HG02870 (cell line): Measurements from ENCODE around the gene ATP6V1B1.

Experiments
- ATAC-seq: cut with Tn5 transposase; IDR thresholded peaks from one replicate; pipeline ENCODE4 v1.9.1; 2021; ENCODE audit warnings: mild to moderate bottlenecking, moderate library complexity; ENCODE audit not compliant: unreplicated experiment

The ATP6V1B1 gene

DNA sequence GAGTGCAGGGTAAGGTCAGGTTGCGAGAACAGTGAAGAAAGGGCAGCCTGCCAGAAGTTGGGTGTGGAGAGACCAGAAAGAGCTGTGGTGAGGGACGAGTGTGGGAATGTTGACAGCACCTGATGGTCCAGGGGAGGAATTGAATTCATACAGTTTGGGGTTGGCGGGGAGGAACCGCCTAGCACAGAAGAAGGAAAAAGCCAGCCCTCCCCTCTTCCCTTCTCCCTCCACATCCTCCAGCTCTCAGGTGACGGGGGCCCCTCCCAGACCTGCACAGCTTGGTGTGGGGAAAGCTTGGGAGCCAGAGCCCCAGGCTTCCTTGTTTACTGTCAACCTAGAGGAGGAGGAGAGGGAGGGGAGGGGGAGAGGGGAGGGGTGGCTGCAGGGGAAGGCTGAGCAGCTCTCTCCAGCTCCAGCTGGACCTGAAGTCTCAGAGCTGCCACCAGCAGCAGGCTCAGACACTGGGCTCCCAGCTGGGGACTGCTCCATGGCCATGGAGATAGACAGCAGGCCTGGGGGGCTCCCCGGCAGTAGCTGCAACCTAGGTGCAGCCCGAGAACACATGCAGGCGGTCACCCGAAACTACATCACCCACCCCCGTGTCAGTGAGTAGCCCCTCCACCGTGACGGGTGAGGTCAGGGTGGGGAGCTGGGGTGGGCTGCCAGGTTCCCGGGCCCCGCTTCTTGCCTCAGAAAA, at the start of gene ATP6V1B1:
ATP6V1B1 (plus strand) TSS at position 433 of the 697 bp plus-strand sequence; CDS start at position 488, 55 bp downstream.
- ATAC-seq, result no peak

DNA sequence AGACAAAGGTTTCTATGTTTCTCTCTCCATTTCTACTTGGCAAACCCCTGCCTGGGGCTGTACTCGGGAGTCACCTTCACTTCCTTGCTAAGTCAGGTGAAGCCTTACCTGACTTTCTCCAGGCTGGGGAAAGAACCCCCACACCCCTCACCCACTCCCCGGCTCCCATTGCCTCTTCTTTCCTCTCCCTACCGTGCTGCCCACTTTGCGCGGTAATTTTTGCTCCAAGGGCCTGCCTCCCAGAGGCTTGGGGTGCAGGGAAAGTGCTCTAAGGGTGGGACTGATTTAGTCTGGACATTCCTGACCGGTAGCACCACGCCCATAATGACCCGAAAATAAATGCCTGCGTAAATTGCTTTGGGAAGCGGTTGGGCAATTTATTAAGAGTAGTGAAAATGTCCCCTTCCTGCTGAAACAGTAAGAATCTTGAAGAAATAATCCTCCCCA, 49.1 kb upstream of the ATP6V1B1 start:
- ATAC-seq, result no peak

GRCh38 chr2:70887208-70887549, 48.5 kb upstream of the ATP6V1B1 start:
- ATAC-seq, result no peak

DNA sequence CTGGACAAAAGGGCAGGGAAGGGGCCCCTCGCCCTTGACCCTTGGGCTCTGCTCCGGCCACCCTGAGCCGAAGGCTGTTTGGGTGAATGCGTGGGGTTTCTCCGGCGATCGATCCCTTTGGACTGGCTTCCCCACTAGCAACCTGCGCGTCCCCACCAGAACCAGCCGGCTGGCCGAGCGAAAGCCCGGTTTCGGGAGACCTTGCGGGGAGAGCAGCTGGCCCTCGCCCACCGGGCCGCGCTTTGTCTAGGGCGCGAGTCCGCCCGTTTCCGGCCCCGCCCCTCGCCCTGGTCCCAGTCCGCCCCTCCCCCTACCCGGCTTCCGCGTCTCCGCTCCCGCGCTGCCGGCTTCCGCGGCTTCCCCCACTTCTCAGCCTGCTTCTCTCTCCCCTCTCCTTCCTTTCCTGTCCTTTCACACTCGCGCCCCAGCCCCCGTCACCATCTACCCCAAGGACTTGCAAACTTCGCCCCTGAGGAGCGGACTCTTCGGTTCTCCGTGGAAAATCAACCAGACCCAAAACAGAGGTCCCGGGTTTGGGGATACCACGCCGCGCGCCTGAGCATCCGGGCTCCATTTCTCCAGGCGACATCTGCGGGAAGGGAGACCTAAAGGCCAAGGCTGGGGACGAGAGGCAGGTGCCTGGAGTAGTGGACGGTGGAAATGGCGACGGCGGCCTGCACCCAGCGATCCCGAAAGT, 48.0 kb upstream of the ATP6V1B1 start:
- ATAC-seq, result no peak

- ATAC-seq, result no peak
These were observed 47.3 kb upstream of the ATP6V1B1 start for GRCh38 chr2:70888366-70888922.

DNA sequence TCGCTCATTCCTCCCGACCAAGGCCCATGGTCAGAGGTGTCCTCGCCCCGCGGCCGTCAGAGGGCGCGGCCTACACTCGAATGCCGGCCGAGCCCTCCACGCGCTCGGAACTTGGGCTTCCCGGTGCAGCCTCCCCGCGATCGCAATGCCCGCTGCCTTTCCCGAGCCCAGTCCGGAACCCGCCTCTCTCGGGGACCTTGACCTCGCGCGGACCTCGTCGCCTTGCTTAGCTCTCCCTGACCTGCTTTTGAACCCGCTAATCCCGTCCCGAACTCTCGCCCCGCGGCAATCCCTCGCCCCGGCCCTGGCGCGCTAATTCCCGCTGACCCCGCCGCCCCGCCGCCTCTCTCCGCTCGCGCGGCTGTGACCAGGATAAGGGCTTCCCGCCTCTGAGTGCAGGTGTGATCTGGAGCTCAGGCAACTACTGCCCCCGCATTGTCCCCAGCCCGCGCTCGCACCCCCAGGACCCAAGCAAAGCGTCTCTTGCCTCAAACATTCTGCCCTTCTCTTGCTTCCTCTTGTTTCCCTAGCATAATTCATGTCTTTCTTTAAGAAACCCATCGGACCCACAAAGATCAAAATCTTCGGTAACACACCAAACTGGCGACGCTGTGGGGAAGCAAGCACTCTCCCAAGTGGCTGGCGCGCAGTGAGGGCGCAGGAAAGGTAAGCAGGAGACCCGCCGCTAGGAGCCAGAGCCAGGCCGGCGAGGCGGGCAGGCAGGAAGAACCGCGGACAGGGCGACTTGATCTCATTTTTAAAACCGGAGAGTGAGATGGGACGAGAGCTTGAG, 46.6 kb upstream of the ATP6V1B1 start:
- ATAC-seq, result no peak

DNA sequence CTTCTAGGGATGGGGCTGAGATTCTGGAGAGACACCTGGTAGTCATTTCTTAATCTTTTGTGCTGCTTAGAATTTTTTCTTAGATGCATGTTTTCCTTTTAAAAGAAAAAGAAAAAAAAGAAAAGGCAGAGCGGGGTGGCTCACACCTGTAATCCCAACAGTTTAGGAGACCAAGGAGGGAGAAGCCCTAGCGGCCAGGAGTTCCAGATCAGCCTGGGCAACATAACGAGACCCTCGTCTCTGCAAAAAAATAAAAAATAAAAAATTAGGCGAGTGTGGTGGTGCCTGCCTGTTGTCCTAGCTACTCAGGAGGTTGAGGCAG, 46.0 kb upstream of the ATP6V1B1 start:
- no peak for ATAC-seq

DNA sequence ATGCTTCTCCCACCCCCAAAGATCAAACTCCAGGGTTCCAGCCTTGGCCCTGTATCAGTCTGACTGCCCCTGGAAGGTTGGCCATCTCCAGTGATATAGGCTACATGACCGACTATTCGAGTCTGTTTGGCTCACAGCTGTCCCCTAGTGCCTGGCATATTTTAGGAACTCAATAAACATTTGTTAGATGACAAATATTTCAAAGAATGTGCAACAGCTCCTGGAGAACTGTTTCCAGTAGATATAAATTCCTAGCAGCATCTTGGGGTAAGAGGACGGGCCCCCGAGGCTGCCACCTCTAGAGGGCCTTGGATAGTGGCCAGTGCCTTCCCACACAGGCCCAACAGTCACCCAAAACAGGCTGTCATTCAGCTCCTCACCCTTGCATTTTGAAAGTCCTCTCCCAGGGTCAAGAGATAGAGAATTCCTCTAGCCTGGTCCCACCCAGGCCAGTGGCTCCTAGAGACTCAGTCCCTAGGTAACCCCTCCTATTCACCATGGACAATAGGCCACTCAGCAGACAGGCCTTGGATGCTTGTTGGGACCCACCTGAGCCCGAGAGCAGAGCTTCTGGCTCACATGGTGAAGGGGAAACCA, 45.1 kb upstream of the ATP6V1B1 start:
- no peak for ATAC-seq

DNA sequence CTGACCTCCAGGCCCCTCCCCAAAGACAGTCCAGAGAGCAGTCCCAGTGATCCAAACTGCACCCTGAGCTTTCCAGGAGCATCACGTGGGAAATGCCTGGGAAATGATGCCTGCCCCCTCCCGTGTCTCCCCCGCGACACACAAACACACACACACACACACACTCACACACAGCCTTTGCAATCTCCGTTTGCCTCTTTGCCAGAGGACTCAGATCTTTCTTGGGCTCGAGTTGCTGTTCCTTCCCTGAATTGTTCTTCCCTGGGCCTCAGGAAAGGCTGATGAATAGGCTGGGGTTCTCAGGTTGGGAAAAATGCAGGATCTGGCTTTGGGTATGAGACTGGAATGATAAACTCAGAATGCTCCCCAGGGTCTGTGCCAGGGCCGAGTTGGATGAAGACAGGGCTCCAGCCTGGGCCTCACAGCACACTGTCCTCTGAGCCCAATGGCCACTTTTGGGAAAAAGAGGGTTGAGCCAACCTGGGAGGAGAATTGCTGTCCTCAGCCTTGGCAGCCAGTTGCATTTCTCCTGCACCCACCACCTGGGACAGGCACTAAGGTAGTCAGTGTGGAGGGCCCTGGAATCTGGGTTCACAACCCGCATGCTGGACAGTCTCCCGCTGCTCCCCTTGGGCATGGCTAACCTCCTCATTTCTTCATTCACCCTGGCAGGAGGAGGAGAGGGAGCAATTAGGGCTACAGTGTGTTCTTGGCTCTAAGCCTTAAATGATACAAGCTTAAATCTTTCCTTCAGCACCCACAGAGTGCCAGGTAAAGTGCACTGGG, 43.9 kb upstream of the ATP6V1B1 start:
- no peak for ATAC-seq

- no peak for ATAC-seq
These were observed 43.0 kb upstream of the ATP6V1B1 start for GRCh38 chr2:70892750-70893149.

- no peak for ATAC-seq
These were observed 42.5 kb upstream of the ATP6V1B1 start for GRCh38 chr2:70893186-70893585.

DNA sequence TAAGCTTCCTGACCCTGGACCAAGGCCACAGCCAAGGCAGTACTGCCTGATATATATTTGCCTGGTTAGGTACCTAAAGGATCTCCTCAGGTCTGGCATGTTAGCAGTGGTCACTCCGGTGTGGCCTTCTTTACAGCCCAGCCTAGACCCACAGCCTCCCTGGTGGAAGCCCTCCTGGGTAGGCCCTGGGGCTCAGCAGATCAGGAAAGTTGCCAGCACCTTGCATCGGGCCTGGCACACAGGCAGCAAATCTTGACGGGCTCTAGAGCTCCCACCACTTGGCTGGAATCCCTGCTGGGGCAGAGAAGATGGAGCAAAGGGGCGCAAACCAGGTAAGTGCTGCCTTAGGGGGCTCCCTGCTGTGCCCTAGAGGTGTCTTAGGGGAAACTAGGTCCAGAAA, 40.9 kb upstream of the ATP6V1B1 start:
- ATAC-seq, result no peak

GRCh38 chr2:70895249-70895648, 40.5 kb upstream of the ATP6V1B1 start:
- ATAC-seq, result no peak

DNA sequence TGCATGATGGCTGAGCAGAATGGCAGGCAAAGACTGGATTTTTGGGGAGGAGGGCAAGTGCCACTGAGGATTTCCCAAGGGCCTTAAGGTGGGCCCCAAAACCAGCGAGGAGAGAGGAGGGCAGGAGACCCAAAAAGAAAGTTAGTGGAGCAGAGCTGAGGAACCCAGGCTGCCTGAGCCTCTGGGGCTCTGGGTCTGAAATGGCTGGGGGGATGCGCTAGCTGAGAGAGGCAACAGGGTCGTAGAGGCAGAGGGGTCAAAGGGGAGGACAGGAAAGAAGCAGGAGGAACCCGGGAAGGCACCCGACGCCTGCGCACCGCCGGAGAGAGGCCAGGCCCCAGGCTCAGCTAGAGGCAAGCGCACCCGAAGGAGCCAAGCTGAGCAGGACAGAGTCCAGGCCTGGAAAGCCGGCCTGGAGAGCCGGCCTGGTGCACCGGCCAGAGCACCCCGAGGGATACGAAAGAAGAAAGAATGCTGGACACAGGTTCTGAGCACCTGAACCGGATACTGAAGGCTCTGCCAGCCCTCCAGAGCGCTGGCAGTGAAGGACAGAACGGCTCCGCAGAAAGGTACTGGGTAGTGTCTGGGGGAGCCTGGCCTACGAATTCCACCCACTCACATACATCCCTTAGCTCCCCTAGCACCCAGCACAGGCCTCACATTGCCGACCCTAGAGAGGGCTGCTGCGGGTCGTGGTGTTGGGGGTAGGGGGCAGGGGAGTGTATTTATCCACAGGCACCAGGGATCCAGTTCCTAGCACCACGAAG, 39.5 kb upstream of the ATP6V1B1 start:
- no peak for ATAC-seq

DNA sequence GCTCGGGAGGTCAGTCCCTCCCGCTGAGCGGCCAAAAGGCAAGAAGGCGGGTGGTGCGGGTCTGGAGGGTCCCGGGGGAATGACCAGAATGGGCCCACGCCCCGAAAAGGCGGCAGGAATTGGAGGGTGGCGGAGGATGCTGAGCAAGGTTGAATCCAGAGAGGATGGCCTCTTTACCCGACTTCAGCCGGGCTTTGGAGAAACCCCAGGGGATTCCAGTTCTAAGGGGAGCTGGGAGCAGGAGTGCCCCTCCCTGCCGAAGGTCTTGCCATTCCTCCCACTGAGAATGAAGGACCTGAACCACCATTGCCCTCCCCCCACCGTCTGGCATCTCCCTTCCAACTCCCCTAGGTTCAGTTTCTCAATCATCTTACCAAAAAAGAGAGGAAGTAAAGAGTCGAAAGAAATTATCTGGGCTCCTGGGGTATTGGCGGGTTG, 38.9 kb upstream of the ATP6V1B1 start:
- no peak for ATAC-seq

GRCh38 chr2:70897203-70897976, 38.3 kb upstream of the ATP6V1B1 start:
- no peak for ATAC-seq

GRCh38 chr2:70897977-70898226, 37.8 kb upstream of the ATP6V1B1 start:
- no peak for ATAC-seq

DNA sequence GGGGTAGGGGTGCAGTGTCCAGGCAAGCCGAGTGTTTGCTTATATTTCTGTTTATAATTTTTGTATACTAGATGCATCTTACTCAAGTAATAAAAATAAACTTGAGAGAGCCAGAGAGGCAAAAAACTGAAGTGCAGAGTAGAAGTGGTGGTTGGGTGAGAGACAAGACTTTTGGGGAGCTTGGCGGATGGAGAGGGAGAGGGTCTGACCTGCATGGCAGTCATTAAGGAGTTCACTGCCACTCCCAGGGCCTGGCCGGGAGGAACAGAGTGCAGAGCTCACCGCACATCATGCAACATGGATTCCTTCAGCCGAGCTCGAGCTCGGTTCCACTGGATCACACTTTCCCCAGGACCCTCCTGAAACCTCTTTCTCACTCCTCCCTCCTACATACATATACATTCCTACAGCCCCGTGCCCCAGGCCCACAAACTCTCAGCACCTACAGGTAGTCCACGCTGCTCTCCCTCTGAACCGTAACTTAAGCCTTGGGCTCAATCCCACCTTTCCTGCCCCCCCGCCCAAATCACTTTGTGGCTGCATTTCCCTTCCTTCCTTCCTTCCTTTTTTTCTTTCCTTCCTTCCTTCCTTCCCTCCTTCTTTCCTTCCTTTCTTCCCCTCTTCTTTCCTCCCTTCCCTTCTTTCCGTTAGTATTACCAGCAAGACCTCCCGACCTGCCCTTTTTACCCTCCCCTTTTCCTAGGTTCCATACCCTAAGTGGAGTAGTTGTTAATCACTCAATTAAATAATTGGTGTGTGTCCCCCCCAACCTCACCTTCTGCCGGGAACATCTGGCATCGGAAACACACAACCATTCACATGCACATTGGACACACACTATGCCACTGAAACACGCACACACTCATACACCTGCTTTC, 37.1 kb upstream of the ATP6V1B1 start:
- ATAC-seq, result no peak
